Smooth muscle cell (in vitro differentiated cells): Measurements from ENCODE around the gene ZIC5. TPM values are rescaled to one million over a fixed set of nuclear protein-coding genes. Genes with fewer than 3 reads are reported as not detected.

Experiments used
- DNase-seq: peaks from one replicate; lab custom pipeline; 2025; ENCODE audit not compliant: unreplicated experiment; lab: John Stamatoyannopoulos, UW
- H2AFZ ChIP-seq: fragments of 200-600 bp; sonication (generic); 2 replicates; pipeline ENCODE4 v1.6.0; 2016; ENCODE audit warnings: antibody characterized with exemption, low read depth, mild to moderate bottlenecking
- H3F3A ChIP-seq: fragments of 200-600 bp; sonication (generic); 2 replicates; pipeline ENCODE4 v1.6.0; 2017; ENCODE audit warnings: antibody characterized with exemption, low read depth
- H3K27ac ChIP-seq: fragments of 200-600 bp; sonication (generic); 2 replicates; pipeline ENCODE4 v1.5.1; 2016; ENCODE audit warnings: low read depth, mild to moderate bottlenecking
- H3K27me3 ChIP-seq: fragments of 200-600 bp; sonication (generic); 2 replicates; pipeline ENCODE4 v1.6.1; 2016; ENCODE audit warnings: low read depth, mild to moderate bottlenecking
- H3K36me3 ChIP-seq: fragments of 200-600 bp; sonication (generic); 2 replicates; pipeline ENCODE4 v1.5.1; 2016; ENCODE audit warnings: low read depth
- H3K4me1 ChIP-seq: fragments of 200-600 bp; sonication (generic); 2 replicates; pipeline ENCODE4 v1.5.1; 2016; ENCODE audit warnings: low read depth
- H3K4me2 ChIP-seq: fragments of 200-600 bp; sonication (generic); 2 replicates; pipeline ENCODE4 v1.6.0; 2016; ENCODE audit warnings: mild to moderate bottlenecking
- H3K4me3 ChIP-seq: fragments of 200-600 bp; sonication (generic); 2 replicates; pipeline ENCODE4 v1.5.1; 2016; ENCODE audit warnings: mild to moderate bottlenecking
- H3K79me2 ChIP-seq: fragments of 200-600 bp; sonication (generic); 2 replicates; pipeline ENCODE4 v1.6.0; 2016; ENCODE audit warnings: low read depth, mild to moderate bottlenecking
- H3K9ac ChIP-seq: fragments of 200-600 bp; sonication (generic); 2 replicates; pipeline ENCODE4 v1.6.0; 2016; ENCODE audit warnings: low read depth
- H3K9me3 ChIP-seq: fragments of 200-600 bp; sonication (generic); replicated peaks from 2 replicates; pipeline ENCODE4 v1.5.1; 2016; ENCODE audit warnings: low read depth
- H4K20me1 ChIP-seq: fragments of 200-600 bp; sonication (generic); 2 replicates; pipeline ENCODE4 v1.6.0; 2016; ENCODE audit warnings: low read depth
- WGBS: methylation state at CpG from one replicate; pipeline ENCODE4 v1.1.7; 2016; ENCODE audit warnings: low lambda C conversion rate; 5-methylcytosine and 5-hydroxymethylcytosine counted together
- polyA plus RNA-seq: library from polyadenylated mRNA; unstranded; fragments of >200 nt; fragmentation: Nextera tagmentation; extraction: Ambion mirVana; gene quantifications from 2 replicates; pipeline ENCODE4 v1.2.1, GENCODE V29; 2016
- total RNA-seq: library from RNA; depleted of rRNA; stranded (reverse); fragments of >200 nt; gene quantifications from 2 replicates; pipeline ENCODE4 v1.2.3, GENCODE V29; 2014
- TF ChIP-seq, protein P1 (sequence below): fragments of 200-600 bp; sonication (generic); IDR thresholded peaks from 2 replicates; pipeline ENCODE4 v1.5.1; 2017; ENCODE audit warnings: borderline replicate concordance, mild to moderate bottlenecking, antibody characterized with exemption; ENCODE audit not compliant: insufficient read depth, poor library complexity, severe bottlenecking

Gene ZIC5
- total and polyA plus RNA-seq, 2 experiments from 2014 or later, result not detected

DNA sequence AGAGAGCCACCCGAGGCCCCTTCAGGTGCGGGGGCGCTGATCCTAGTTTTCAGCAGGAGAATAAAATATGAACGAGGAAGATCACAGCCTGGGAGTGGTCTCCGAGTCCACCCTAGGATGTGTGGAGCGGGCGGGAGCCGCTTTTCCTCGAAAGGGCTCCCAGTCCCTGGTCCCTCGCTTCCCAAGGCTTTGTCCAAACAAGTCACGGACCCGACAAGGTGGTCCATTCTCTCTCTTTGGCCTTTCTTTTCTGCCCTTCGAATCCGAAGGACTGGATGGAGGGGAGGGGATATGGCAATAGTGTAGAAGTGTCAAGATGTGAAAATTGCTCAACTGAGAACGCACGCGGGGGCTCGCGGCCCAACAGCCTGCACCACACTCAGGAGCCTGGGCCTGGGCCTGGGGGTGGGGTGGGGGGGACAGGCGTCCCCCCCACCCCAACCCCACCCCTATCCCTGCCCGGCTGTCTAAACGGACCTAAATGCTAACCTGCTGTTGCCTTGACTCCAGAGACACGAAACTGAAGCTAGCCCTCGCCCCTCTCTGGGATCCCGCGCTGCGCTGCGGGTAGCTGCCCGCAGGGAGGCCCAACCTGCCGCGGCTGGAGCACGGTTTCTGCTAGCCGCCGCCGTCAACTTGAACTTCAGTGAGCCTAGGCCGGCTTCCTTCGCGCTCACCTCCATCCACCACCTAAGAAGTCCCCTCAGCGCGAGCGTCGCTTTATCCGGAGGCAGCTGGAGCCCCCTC is 17.1 kb upstream of the ZIC5 start:
- Histone ChIP-seq H3K4me3 (no peak overlapping the region), H3K36me3 (no peaks in the 10 kb centered on the region), H3K9ac (no peak overlapping the region), H3K9me3 (no peaks in the 10 kb centered on the region), H3K27ac (no peak overlapping the region), H3K79me2 (no peaks in the 10 kb centered on the region), H3K4me1 (peaks cover 33% of the 10 kb centered on the region), H2AFZ (no peak overlapping the region), H3F3A (no peaks in the 10 kb centered on the region), H3K4me2 (no peak overlapping the region), H3K27me3 (peaks cover 99% of the 10 kb centered on the region), H4K20me1 (no peaks in the 10 kb centered on the region)
- TF ChIP-seq, protein P1, sequence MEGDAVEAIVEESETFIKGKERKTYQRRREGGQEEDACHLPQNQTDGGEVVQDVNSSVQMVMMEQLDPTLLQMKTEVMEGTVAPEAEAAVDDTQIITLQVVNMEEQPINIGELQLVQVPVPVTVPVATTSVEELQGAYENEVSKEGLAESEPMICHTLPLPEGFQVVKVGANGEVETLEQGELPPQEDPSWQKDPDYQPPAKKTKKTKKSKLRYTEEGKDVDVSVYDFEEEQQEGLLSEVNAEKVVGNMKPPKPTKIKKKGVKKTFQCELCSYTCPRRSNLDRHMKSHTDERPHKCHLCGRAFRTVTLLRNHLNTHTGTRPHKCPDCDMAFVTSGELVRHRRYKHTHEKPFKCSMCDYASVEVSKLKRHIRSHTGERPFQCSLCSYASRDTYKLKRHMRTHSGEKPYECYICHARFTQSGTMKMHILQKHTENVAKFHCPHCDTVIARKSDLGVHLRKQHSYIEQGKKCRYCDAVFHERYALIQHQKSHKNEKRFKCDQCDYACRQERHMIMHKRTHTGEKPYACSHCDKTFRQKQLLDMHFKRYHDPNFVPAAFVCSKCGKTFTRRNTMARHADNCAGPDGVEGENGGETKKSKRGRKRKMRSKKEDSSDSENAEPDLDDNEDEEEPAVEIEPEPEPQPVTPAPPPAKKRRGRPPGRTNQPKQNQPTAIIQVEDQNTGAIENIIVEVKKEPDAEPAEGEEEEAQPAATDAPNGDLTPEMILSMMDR, result no peak
- DNase-seq, result no peak
- 6% methylated on average over 39 of the region's 43 CpGs for WGBS

- WGBS, result 8% methylated on average over 20 of the region's 20 CpGs
- Histone ChIP-seq H3K4me2 (no peak overlapping the region), H3K27me3 (peaks cover 99% of the 10 kb centered on the region), H3K4me1 (peaks cover 32% of the 10 kb centered on the region), H3K27ac (no peak overlapping the region), H2AFZ (no peak overlapping the region), H3K9ac (no peak overlapping the region), H3F3A (no peaks in the 10 kb centered on the region), H3K79me2 (no peaks in the 10 kb centered on the region), H3K36me3 (no peaks in the 10 kb centered on the region), H3K4me3 (no peak overlapping the region), H4K20me1 (no peaks in the 10 kb centered on the region), H3K9me3 (no peaks in the 10 kb centered on the region)
- TF ChIP-seq, protein P1, result no peak
- no peak for DNase-seq
Observed at GRCh38 chr13:99987154-99988019, 15.8 kb upstream of the ZIC5 start.

GRCh38 chr13:99986741-99987140 is 15.2 kb upstream of the ZIC5 start:
- Histone ChIP-seq H2AFZ (no peak overlapping the region), H3K9me3 (no peaks in the 10 kb centered on the region), H3K4me1 (peaks cover 27% of the 10 kb centered on the region), H3K4me2 (no peak overlapping the region), H3K9ac (no peak overlapping the region), H3K36me3 (no peaks in the 10 kb centered on the region), H3K4me3 (no peak overlapping the region), H4K20me1 (no peaks in the 10 kb centered on the region), H3K27me3 (peaks cover 99% of the 10 kb centered on the region), H3K79me2 (no peaks in the 10 kb centered on the region), H3K27ac (no peak overlapping the region), H3F3A (no peaks in the 10 kb centered on the region)
- TF ChIP-seq, protein P1, result no peak
- DNase-seq, result no peak
- WGBS, result 28% methylated on average over 8 of the region's 8 CpGs
